BLaER1 (cell line): ENCODE data around the gene OTOF.

Experiments
- H3K27ac ChIP-seq: shearing (Covaris generic); formaldehyde crosslinking; 2 replicates; pipeline ENCODE4 v1.8.1; 2022
- H3K27me3 ChIP-seq: shearing (Covaris generic); formaldehyde crosslinking; 2 replicates; pipeline ENCODE4 v1.8.1; 2022
- H3K36me3 ChIP-seq: shearing (Covaris generic); formaldehyde crosslinking; 2 replicates; pipeline ENCODE4 v1.8.1; 2022
- H3K4me1 ChIP-seq: shearing (Covaris generic); formaldehyde crosslinking; 2 replicates; pipeline ENCODE4 v1.8.1; 2022
- H3K4me2 ChIP-seq: shearing (Covaris generic); formaldehyde crosslinking; 2 replicates; pipeline ENCODE4 v1.8.1; 2022
- H3K4me3 ChIP-seq: shearing (Covaris generic); formaldehyde crosslinking; 2 replicates; pipeline ENCODE4 v1.8.1; 2022
- H3K9ac ChIP-seq: shearing (Covaris generic); formaldehyde crosslinking; 2 replicates; pipeline ENCODE4 v1.8.1; 2022
- H3K9me3 ChIP-seq: shearing (Covaris generic); formaldehyde crosslinking; 2 replicates; pipeline ENCODE4 v1.8.1; 2022
- H4K20me1 ChIP-seq: shearing (Covaris generic); formaldehyde crosslinking; 2 replicates; pipeline ENCODE4 v1.8.1; 2022
- Cebpa-rat ChIP-seq: shearing (Covaris generic); IDR thresholded peaks from 2 replicates; pipeline ENCODE4 v1.8.1; 2022

OTOF gene

GRCh38 chr2:26516781-26517180 is 38.9 kb upstream of the OTOF start:
- no peaks in the 10 kb centered on the region for H3K9me3 ChIP-seq
- no peak overlapping the region for H3K4me2 ChIP-seq
- no peaks in the 10 kb centered on the region for H4K20me1 ChIP-seq
- H3K4me3 ChIP-seq = no peak overlapping the region
- no peak overlapping the region for H3K9ac ChIP-seq
- H3K36me3 ChIP-seq = no peaks in the 10 kb centered on the region
- TF ChIP-seq Cebpa-rat = no peak
- H3K27me3 ChIP-seq = no peaks in the 10 kb centered on the region
- H3K27ac ChIP-seq = no peak overlapping the region
- peaks cover 27% of the 10 kb centered on the region for H3K4me1 ChIP-seq

- no peaks in the 10 kb centered on the region for H3K9me3 ChIP-seq
- no peaks in the 10 kb centered on the region for H3K36me3 ChIP-seq
- H3K9ac ChIP-seq = no peak overlapping the region
- H3K27me3 ChIP-seq = no peaks in the 10 kb centered on the region
- H4K20me1 ChIP-seq = no peaks in the 10 kb centered on the region
- no peak overlapping the region for H3K4me3 ChIP-seq
- no peak overlapping the region for H3K27ac ChIP-seq
- peaks cover 22% of the 10 kb centered on the region for H3K4me1 ChIP-seq
- no peak for TF ChIP-seq Cebpa-rat
- H3K4me2 ChIP-seq = no peak overlapping the region
These were observed 38.3 kb upstream of the OTOF start for GRCh38 chr2:26516246-26516645.

DNA sequence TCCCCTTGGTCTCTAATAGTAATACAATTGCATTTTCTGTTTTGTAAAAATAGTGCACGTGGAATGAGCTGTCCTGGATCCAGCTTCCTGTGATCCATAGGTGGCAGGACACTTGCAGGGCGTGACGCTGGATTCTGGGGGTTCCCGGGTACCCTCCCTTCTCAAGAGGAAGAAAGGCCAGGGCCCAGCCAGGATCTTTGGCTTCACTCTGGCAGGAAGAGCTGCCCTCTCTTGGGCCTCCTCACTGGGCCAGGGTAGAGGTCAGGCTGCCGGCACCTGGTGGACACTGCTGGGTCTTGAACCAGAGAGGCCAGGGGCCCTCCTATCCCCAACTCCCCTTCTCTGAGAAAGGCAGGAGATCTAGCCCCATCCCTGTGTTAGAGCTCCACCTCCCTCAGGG is 37.8 kb upstream of the OTOF start:
- H3K9me3 ChIP-seq = no peaks in the 10 kb centered on the region
- peaks cover 19% of the 10 kb centered on the region for H3K4me1 ChIP-seq
- no peak overlapping the region for H3K27ac ChIP-seq
- H4K20me1 ChIP-seq = no peaks in the 10 kb centered on the region
- H3K4me3 ChIP-seq = no peak overlapping the region
- TF ChIP-seq Cebpa-rat = no peak
- no peak overlapping the region for H3K4me2 ChIP-seq
- no peak overlapping the region for H3K9ac ChIP-seq
- H3K27me3 ChIP-seq = no peaks in the 10 kb centered on the region
- no peaks in the 10 kb centered on the region for H3K36me3 ChIP-seq

DNA sequence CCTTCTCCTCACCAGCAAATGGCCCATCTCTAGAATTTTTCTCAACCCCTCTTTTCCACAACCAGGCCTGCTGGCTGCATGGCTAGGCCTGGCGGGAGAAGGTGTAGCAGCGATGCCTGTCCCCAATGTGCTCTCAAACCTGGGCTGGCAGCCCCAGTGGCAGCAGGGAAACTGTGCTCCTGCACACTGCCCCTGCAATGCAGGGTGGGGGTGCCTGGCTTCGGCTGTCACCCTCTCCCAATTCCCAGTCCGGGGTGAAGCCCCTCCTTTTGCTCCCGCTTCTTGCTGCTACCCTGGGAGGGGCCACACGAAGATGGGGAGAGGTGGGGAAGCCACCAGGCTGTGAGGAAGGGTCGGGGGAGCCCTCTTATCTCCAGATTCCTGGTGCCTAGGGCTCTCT is 36.1 kb upstream of the OTOF start:
- H3K27ac ChIP-seq = no peak overlapping the region
- TF ChIP-seq Cebpa-rat = no peak
- H3K4me1 ChIP-seq = peaks cover 17% of the 10 kb centered on the region
- H3K9ac ChIP-seq = no peak overlapping the region
- H4K20me1 ChIP-seq = no peaks in the 10 kb centered on the region
- H3K36me3 ChIP-seq = no peaks in the 10 kb centered on the region
- H3K27me3 ChIP-seq = no peaks in the 10 kb centered on the region
- H3K9me3 ChIP-seq = no peaks in the 10 kb centered on the region
- H3K4me3 ChIP-seq = no peak overlapping the region
- H3K4me2 ChIP-seq = no peak overlapping the region

DNA sequence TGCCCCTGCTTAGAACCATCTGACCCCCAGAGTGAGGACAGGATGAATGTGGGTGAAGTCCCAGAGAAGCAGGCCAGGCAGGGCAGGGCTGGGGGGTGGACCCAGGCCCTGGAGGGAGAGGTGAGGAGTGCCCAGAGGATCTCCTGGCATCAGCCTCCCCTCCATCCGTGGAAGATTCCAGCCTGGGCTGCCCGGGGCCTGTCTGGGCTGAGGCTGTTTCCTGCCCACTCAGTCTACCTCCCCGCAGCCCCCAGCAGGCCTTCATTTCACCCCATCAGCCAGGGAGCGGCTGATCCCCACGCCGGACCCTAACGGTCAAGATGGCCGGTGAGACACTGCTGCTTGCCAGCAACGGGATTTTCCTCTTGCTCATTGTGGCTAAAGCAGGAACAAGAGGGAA is 35.3 kb upstream of the OTOF start:
- H4K20me1 ChIP-seq = no peaks in the 10 kb centered on the region
- H3K4me2 ChIP-seq = no peak overlapping the region
- TF ChIP-seq Cebpa-rat = no peak
- no peaks in the 10 kb centered on the region for H3K27me3 ChIP-seq
- no peaks in the 10 kb centered on the region for H3K36me3 ChIP-seq
- no peak overlapping the region for H3K9ac ChIP-seq
- no peak overlapping the region for H3K4me3 ChIP-seq
- no peaks in the 10 kb centered on the region for H3K9me3 ChIP-seq
- no peak overlapping the region for H3K27ac ChIP-seq
- peaks cover 17% of the 10 kb centered on the region for H3K4me1 ChIP-seq

DNA sequence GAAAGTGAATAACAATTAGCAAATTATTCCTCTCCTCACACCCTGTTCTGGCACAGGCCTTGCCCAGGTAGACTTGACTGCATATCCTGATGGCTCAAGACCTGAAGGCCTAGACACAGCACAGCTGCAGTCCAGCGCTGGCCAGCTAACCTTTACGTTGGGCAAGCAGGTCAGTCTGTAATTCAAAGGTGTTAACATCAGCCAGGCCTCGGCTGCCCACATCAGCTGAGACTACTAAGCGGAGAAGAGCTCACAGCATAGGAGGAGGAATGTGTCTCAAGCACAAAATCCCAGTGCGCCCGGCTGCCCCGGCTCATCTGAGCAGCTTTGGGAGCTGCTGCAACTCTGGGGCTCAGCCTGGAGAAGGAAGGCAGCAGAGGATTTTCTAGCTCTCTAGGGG is 33.5 kb upstream of the OTOF start:
- H3K36me3 ChIP-seq = no peaks in the 10 kb centered on the region
- H3K4me2 ChIP-seq = no peak overlapping the region
- no peaks in the 10 kb centered on the region for H3K27me3 ChIP-seq
- no peak overlapping the region for H3K27ac ChIP-seq
- no peak overlapping the region for H3K9ac ChIP-seq
- peaks cover 17% of the 10 kb centered on the region for H3K4me1 ChIP-seq
- H4K20me1 ChIP-seq = no peaks in the 10 kb centered on the region
- TF ChIP-seq Cebpa-rat = no peak
- H3K9me3 ChIP-seq = no peaks in the 10 kb centered on the region
- no peak overlapping the region for H3K4me3 ChIP-seq

GRCh38 chr2:26510344-26510973 is 32.5 kb upstream of the OTOF start:
- no peaks in the 10 kb centered on the region for H3K9me3 ChIP-seq
- no peaks in the 10 kb centered on the region for H3K36me3 ChIP-seq
- TF ChIP-seq Cebpa-rat = no peak
- H3K9ac ChIP-seq = no peak overlapping the region
- H3K4me2 ChIP-seq = peak overlapping the region; percentile 36
- no peaks in the 10 kb centered on the region for H4K20me1 ChIP-seq
- peaks cover 17% of the 10 kb centered on the region for H3K4me1 ChIP-seq
- H3K4me3 ChIP-seq = no peak overlapping the region
- no peaks in the 10 kb centered on the region for H3K27me3 ChIP-seq
- no peak overlapping the region for H3K27ac ChIP-seq

GRCh38 chr2:26509141-26509540 is 31.2 kb upstream of the OTOF start:
- no peak overlapping the region for H3K9ac ChIP-seq
- H3K27me3 ChIP-seq = peaks cover 2% of the 10 kb centered on the region; the same call in 1 of the 2 replicates
- no peak overlapping the region for H3K27ac ChIP-seq
- TF ChIP-seq Cebpa-rat = no peak
- H3K4me2 ChIP-seq = no peak overlapping the region
- H3K4me1 ChIP-seq = peaks cover 23% of the 10 kb centered on the region
- no peaks in the 10 kb centered on the region for H3K9me3 ChIP-seq
- no peak overlapping the region for H3K4me3 ChIP-seq
- no peaks in the 10 kb centered on the region for H3K36me3 ChIP-seq
- no peaks in the 10 kb centered on the region for H4K20me1 ChIP-seq

DNA sequence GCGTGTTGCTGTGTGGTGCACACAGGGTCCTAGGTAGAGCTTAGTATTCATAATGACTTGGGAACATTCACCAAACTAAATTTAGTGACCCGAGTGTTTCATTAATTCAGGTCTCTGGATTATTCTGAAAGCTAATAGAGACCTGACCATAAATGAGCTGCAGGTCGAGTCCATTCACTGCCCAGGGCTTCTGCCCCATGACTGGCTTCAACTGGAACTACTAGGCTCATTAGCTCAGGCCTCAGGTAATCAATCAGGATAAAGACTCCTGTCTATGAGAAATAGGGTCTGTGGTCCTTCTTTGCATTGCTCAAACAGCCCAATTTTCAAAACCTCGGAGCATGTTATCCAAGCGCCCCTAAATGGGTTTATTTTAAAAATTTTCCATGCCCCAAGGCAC is 30.0 kb upstream of the OTOF start:
- Histone ChIP-seq H3K4me3 (no peak overlapping the region), H3K36me3 (no peaks in the 10 kb centered on the region), H3K9ac (no peak overlapping the region), H3K4me2 (no peak overlapping the region), H3K9me3 (no peaks in the 10 kb centered on the region), H3K27ac (no peak overlapping the region), H3K4me1 (peaks cover 32% of the 10 kb centered on the region), H3K27me3 (peaks cover 10% of the 10 kb centered on the region), H4K20me1 (no peaks in the 10 kb centered on the region)
- no peak for TF ChIP-seq Cebpa-rat

- Histone ChIP-seq H3K27me3 (peaks cover 10% of the 10 kb centered on the region), H3K4me2 (no peak overlapping the region), H3K27ac (no peak overlapping the region), H3K9me3 (no peaks in the 10 kb centered on the region), H3K4me3 (no peak overlapping the region), H3K9ac (no peak overlapping the region), H3K36me3 (no peaks in the 10 kb centered on the region), H4K20me1 (no peaks in the 10 kb centered on the region), H3K4me1 (peaks cover 28% of the 10 kb centered on the region)
- TF ChIP-seq Cebpa-rat = no peak
These were observed 29.2 kb upstream of the OTOF start for GRCh38 chr2:26507088-26507487.

DNA sequence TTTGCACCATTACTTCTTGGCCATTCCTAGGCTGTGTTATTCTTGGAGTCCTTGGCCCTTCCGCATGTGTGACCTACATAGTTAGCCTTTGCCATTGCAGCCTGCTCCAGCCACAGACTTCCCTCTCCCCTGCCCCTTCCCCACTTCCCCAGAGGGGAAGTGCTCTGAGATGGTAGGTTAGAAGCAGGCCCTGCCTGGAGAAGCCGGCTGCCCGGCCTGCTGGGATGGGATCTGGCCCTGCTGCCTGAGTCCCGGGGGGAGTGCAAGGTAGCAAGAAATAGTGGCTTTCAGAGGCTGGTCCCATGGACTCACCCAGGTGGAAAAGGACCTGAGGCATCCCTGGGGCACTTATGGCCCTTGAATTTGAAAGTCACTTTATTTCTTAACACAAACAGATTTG is 28.4 kb upstream of the OTOF start:
- no peak for TF ChIP-seq Cebpa-rat
- Histone ChIP-seq H3K4me2 (no peak overlapping the region), H3K27ac (no peak overlapping the region), H4K20me1 (no peaks in the 10 kb centered on the region), H3K9ac (no peak overlapping the region), H3K4me1 (peaks cover 28% of the 10 kb centered on the region), H3K36me3 (no peaks in the 10 kb centered on the region), H3K27me3 (peaks cover 10% of the 10 kb centered on the region), H3K9me3 (no peaks in the 10 kb centered on the region), H3K4me3 (no peak overlapping the region)
